HEK293 (cell line): Measurements from ENCODE around the gene CEP85.

ENCODE experiments used
- CTCF ChIA-PET: fragments of 350-600 bp; formaldehyde crosslinking; extraction: SDS; loops from one replicate; lab custom pipeline; 2021; ENCODE audit warnings: antibody characterized with exemption; lab: Yijun Ruan, JAX
- POLR2A ChIA-PET: fragments of 300-600 bp; formaldehyde crosslinking; extraction: SDS; loops from one replicate; lab custom pipeline; 2020; ENCODE audit warnings: antibody characterized with exemption, inconsistent platforms; lab: Yijun Ruan, JAX
- H3K27ac ChIP-seq: fragments of 200-500 bp; sonication (Bioruptor generic); 2 replicates; pipeline ENCODE4 v1.5.1; 2014; ENCODE audit warnings: low read depth, low read length, control low read depth, inconsistent platforms; ENCODE audit errors: extremely low read depth
- H3K36me3 ChIP-seq, 2 experiments: fragments of 200-500 bp in 1 of 2; sonication (Bioruptor generic) in 1 of 2; 1 replicate in 1 of 2; 2 replicates in 1 of 2; pipeline ENCODE4 v1.5.1; 2014 to 2017; ENCODE audit warnings: inconsistent platforms in 2 of 2, low read length in 2 of 2; ENCODE audit not compliant: control insufficient read depth in 2 of 2, insufficient read depth in 1 of 2
- H3K4me1 ChIP-seq: fragments of 200-500 bp; sonication (Bioruptor generic); 2 replicates; pipeline ENCODE4 v1.5.1; 2014; ENCODE audit warnings: mild to moderate bottlenecking, low read length, inconsistent platforms; ENCODE audit not compliant: control insufficient read depth, insufficient read depth
- H3K4me3 ChIP-seq: 2 replicates; pipeline ENCODE4 v1.5.1; 2011; ENCODE audit warnings: low read depth, mild to moderate bottlenecking, control low read depth, low read length, moderate library complexity
- H3K9me3 ChIP-seq: fragments of 200-500 bp; sonication (Bioruptor generic); 2 replicates; pipeline ENCODE4 v1.5.1; 2014; ENCODE audit warnings: low read depth, low read length, inconsistent platforms; ENCODE audit not compliant: control insufficient read depth, insufficient read depth
- CTCF ChIP-seq: fragments of 450-650 bp; formaldehyde crosslinking; IDR thresholded peaks from 2 replicates; pipeline ENCODE4 v1.5.1; 2016; ENCODE audit warnings: missing biosample characterization, missing genetic modification characterization
- EGR2 ChIP-seq: fragments of 450-650 bp; formaldehyde crosslinking; IDR thresholded peaks from 2 replicates; pipeline ENCODE4 v1.5.1; 2016; ENCODE audit warnings: low read depth, missing biosample characterization, missing genetic modification characterization
- GLIS1 ChIP-seq: fragments of 450-650 bp; formaldehyde crosslinking; IDR thresholded peaks from 2 replicates; pipeline ENCODE4 v1.5.1; 2016; ENCODE audit warnings: missing biosample characterization, missing genetic modification characterization
- INSM2 ChIP-seq: fragments of 450-650 bp; formaldehyde crosslinking; IDR thresholded peaks from 2 replicates; pipeline ENCODE4 v1.5.1; 2016; ENCODE audit warnings: missing biosample characterization, missing genetic modification characterization
- KLF8 ChIP-seq: fragments of 450-650 bp; formaldehyde crosslinking; IDR thresholded peaks from 2 replicates; pipeline ENCODE4 v1.5.1; 2016; ENCODE audit warnings: missing biosample characterization, missing genetic modification characterization
- PATZ1 ChIP-seq: fragments of 450-650 bp; formaldehyde crosslinking; IDR thresholded peaks from 2 replicates; pipeline ENCODE4 v1.5.1; 2016; ENCODE audit warnings: missing biosample characterization, missing genetic modification characterization
- RBAK ChIP-seq: fragments of 450-650 bp; formaldehyde crosslinking; IDR thresholded peaks from 2 replicates; pipeline ENCODE4 v1.5.1; 2016; ENCODE audit warnings: missing biosample characterization, missing genetic modification characterization
- REPIN1 ChIP-seq: fragments of 450-650 bp; formaldehyde crosslinking; IDR thresholded peaks from 2 replicates; pipeline ENCODE4 v1.5.1; 2017; ENCODE audit warnings: missing biosample characterization, missing genetic modification characterization, low read depth
- SCRT2 ChIP-seq: fragments of 450-650 bp; formaldehyde crosslinking; IDR thresholded peaks from 2 replicates; pipeline ENCODE4 v1.5.1; 2016; ENCODE audit warnings: missing biosample characterization, missing genetic modification characterization
- TRIM28 ChIP-seq: IDR thresholded peaks from 2 replicates; pipeline ENCODE4 v1.6.1; 2011; ENCODE audit warnings: low read length, control low read depth, borderline replicate concordance
- ZBTB48 ChIP-seq: fragments of 450-650 bp; formaldehyde crosslinking; IDR thresholded peaks from 2 replicates; pipeline ENCODE4 v1.5.1; 2016; ENCODE audit warnings: missing biosample characterization, missing genetic modification characterization
- ZBTB8A ChIP-seq: fragments of 450-650 bp; formaldehyde crosslinking; IDR thresholded peaks from 2 replicates; pipeline ENCODE4 v1.5.1; 2016; ENCODE audit warnings: missing biosample characterization, missing genetic modification characterization
- ZFHX2 ChIP-seq: fragments of 450-650 bp; formaldehyde crosslinking; conservative IDR thresholded peaks from 2 replicates; pipeline ENCODE4 v1.5.1; 2016; ENCODE audit warnings: missing biosample characterization, missing genetic modification characterization
- ZFP69B ChIP-seq: fragments of 450-650 bp; formaldehyde crosslinking; IDR thresholded peaks from 2 replicates; pipeline ENCODE4 v1.5.1; 2016; ENCODE audit warnings: missing biosample characterization, missing genetic modification characterization
- ZNF114 ChIP-seq: fragments of 450-650 bp; formaldehyde crosslinking; IDR thresholded peaks from 2 replicates; pipeline ENCODE4 v1.5.0; 2017; ENCODE audit warnings: missing biosample characterization, missing genetic modification characterization
- ZNF2 ChIP-seq: fragments of 450-650 bp; formaldehyde crosslinking; IDR thresholded peaks from 2 replicates; pipeline ENCODE4 v1.5.1; 2016; ENCODE audit warnings: missing biosample characterization, missing genetic modification characterization
- ZNF223 ChIP-seq: fragments of 450-650 bp; formaldehyde crosslinking; IDR thresholded peaks from 2 replicates; pipeline ENCODE4 v1.5.1; 2016; ENCODE audit warnings: missing biosample characterization, missing genetic modification characterization
- ZNF266 ChIP-seq: fragments of 450-650 bp; formaldehyde crosslinking; IDR thresholded peaks from 2 replicates; pipeline ENCODE4 v1.5.1; 2016; ENCODE audit warnings: missing biosample characterization, missing genetic modification characterization, low read depth
- ZNF324 ChIP-seq: fragments of 450-650 bp; formaldehyde crosslinking; IDR thresholded peaks from 2 replicates; pipeline ENCODE4 v1.5.1; 2016; ENCODE audit warnings: missing biosample characterization, missing genetic modification characterization
- ZNF354C ChIP-seq: fragments of 450-650 bp; formaldehyde crosslinking; IDR thresholded peaks from 2 replicates; pipeline ENCODE4 v1.5.1; 2016; ENCODE audit warnings: missing biosample characterization, missing genetic modification characterization, low read depth, borderline replicate concordance
- ZNF501 ChIP-seq: fragments of 450-650 bp; formaldehyde crosslinking; IDR thresholded peaks from 2 replicates; pipeline ENCODE4 v1.5.1; 2016; ENCODE audit warnings: missing biosample characterization, missing genetic modification characterization
- ZNF548 ChIP-seq: fragments of 450-650 bp; formaldehyde crosslinking; IDR thresholded peaks from 2 replicates; pipeline ENCODE4 v1.5.1; 2016; ENCODE audit warnings: missing biosample characterization, missing genetic modification characterization
- ZNF626 ChIP-seq: fragments of 450-650 bp; sonication (Bioruptor Pico); formaldehyde crosslinking; IDR thresholded peaks from 2 replicates; pipeline ENCODE4 v1.5.1; 2018; ENCODE audit warnings: missing biosample characterization, missing genetic modification characterization, inconsistent platforms
- ZNF654 ChIP-seq: fragments of 450-650 bp; formaldehyde crosslinking; IDR thresholded peaks from 2 replicates; pipeline ENCODE4 v1.5.1; 2016; ENCODE audit warnings: low read depth, missing biosample characterization, missing genetic modification characterization
- ZNF660 ChIP-seq: fragments of 450-650 bp; IDR thresholded peaks from 2 replicates; pipeline ENCODE4 v1.5.1; 2018; ENCODE audit warnings: missing biosample characterization, mild to moderate bottlenecking, missing genetic modification characterization
- ZNF692 ChIP-seq: fragments of 450-650 bp; formaldehyde crosslinking; IDR thresholded peaks from 2 replicates; pipeline ENCODE4 v1.5.1; 2016; ENCODE audit warnings: missing biosample characterization, missing genetic modification characterization
- ZSCAN16 ChIP-seq: fragments of 450-650 bp; formaldehyde crosslinking; IDR thresholded peaks from 2 replicates; pipeline ENCODE4 v1.5.1; 2016; ENCODE audit warnings: missing biosample characterization, missing genetic modification characterization

The CEP85 gene

DNA sequence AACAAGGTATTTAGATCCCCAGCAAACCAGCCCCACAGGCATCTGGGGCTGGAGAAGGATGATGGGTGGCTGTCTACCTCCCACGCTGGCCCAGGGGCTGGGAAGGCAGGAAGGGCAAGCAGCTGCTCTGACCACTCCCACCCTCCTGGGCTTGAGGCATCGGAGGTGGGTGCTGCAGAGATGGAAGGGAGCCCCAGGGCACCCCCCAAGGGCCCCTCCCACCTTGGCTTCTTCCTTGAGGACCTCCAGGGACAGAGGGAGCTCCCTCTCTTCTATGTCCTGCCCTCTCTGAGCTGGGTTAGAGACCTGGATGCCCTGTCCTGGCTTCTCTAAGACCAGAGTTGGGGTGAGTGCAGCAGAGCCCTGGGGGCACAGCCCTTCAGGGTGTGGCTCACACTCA is 86.9 kb downstream of the CEP85 start:
- H3K4me3 ChIP-seq: no peak overlapping the region
- H3K27ac ChIP-seq: no peak overlapping the region
- CTCF ChIA-PET: interaction anchor here (0.6 to 11.1 kb wide), 24 partner anchors 9 to 1091 kb away, joined by 3 to 203 read pairs (median 5); partner anchors contain the start of genes CATSPER4, CEP85 and SH3BGRL3
- H3K4me1 ChIP-seq: no peaks in the 10 kb centered on the region
- TF ChIP-seq TRIM28 (no peak), EGR2 (0 out of 2 replicates have a peak, but pooled peaks have one; percentile 14), ZFHX2 (tag by site-specific recombination) (0 out of 2 replicates have a peak, but pooled peaks have one; percentile 2), ZNF354C (no peak)
- no peaks in the 10 kb centered on the region for H3K9me3 ChIP-seq
- H3K36me3 ChIP-seq: peaks cover 0 to 34% of the 10 kb centered on the region in 2 experiments; a peak in 2 of 3 replicates
- POLR2A ChIA-PET: interaction anchor here (2.5 to 3.0 kb wide), 2 partner anchors 36 to 41 kb away, joined by 6 to 10 read pairs; partner anchors contain the start of gene SH3BGRL3

- CTCF ChIA-PET: interaction anchor here (0.5 to 11.1 kb wide), 52 partner anchors 8 to 1734 kb away, joined by 3 to 203 read pairs (median 4); partner anchors contain the start of genes CATSPER4, CEP85, CRYBG2 and DHDDS
- H3K4me1 ChIP-seq: no peaks in the 10 kb centered on the region
- POLR2A ChIA-PET: interaction anchor here (0.6 to 3.0 kb wide), 3 partner anchors 14 to 42 kb away, joined by 3 to 10 read pairs (median 6); partner anchors contain the start of gene SH3BGRL3
- H3K4me3 ChIP-seq: no peak overlapping the region
- peaks cover 0 to 34% of the 10 kb centered on the region in 2 experiments; a peak in 2 of 3 replicates for H3K36me3 ChIP-seq
- no peaks in the 10 kb centered on the region for H3K9me3 ChIP-seq
- H3K27ac ChIP-seq: no peak overlapping the region
- TF ChIP-seq ZNF626 (tag by site-specific recombination): no peak
- TF ChIP-seq ZSCAN16: 0 out of 2 replicates have a peak, but pooled peaks have one; percentile 54
- TF ChIP-seq ZBTB48 (tag by site-specific recombination): peak; percentile 79; the same call in 1 of the 2 replicates
- TF ChIP-seq INSM2 (tag by site-specific recombination): no peak
- TF ChIP-seq ZNF501 (tag by site-specific recombination): peak; percentile 23; the same call in 1 of the 2 replicates
- peak; percentile 92 for TF ChIP-seq ZNF654 (tag by site-specific recombination)
- peak; percentile 33; the same call in 1 of the 2 replicates for TF ChIP-seq ZBTB8A (tag by site-specific recombination)
- TF ChIP-seq REPIN1: no peak
- no peak for TF ChIP-seq ZNF266 (tag by site-specific recombination)
- TF ChIP-seq RBAK (tag by site-specific recombination): no peak
- TF ChIP-seq ZNF114 (tag by site-specific recombination): no peak
- TF ChIP-seq ZNF660 (tag by site-specific recombination): peak; percentile 27; the same call in 1 of the 2 replicates
- TF ChIP-seq GLIS1 (tag by site-specific recombination): 0 out of 2 replicates have a peak, but pooled peaks have one; percentile 12
- peak; percentile 85 for TF ChIP-seq ZNF692 (tag by site-specific recombination)
- TF ChIP-seq ZFP69B (tag by site-specific recombination): peak; percentile 77
- TF ChIP-seq SCRT2 (tag by site-specific recombination): no peak
- 0 out of 2 replicates have a peak, but pooled peaks have one; percentile 32 for TF ChIP-seq PATZ1
- TF ChIP-seq ZNF548 (tag by site-specific recombination): no peak
- no peak for TF ChIP-seq ZNF223 (tag by site-specific recombination)
- 0 out of 2 replicates have a peak, but pooled peaks have one; percentile 15 for TF ChIP-seq KLF8
- TF ChIP-seq ZNF324 (tag by site-specific recombination): no peak
- peak; percentile 85 for TF ChIP-seq CTCF (tag by site-specific recombination)
- 0 out of 2 replicates have a peak, but pooled peaks have one; percentile 45 for TF ChIP-seq ZNF2
These were observed 87.5 kb downstream of the CEP85 start for GRCh38 chr1:26321315-26322041.
